Mucosa of stomach (tissue), 1 donor: ENCODE data around the gene FCGBP.
A peak's percentile ranks its signal among the peaks of the same experiment; 100 is the strongest.
"Not testable (repeated sequence)": the region's sequence is repeated elsewhere in the genome, so short reads cannot be mapped to it uniquely, and the experiment has no call there.

ENCODE experiments used
- H3K27me3 ChIP-seq: one replicate; pipeline ENCODE4 v1.7.0; 2013; ENCODE audit warnings: mild to moderate bottlenecking, low read length; ENCODE audit not compliant: control insufficient read depth, insufficient read depth
- H3K36me3 ChIP-seq: one replicate; pipeline ENCODE4 v1.7.0; 2013; ENCODE audit warnings: low read length; ENCODE audit not compliant: control insufficient read depth, insufficient read depth
- H3K4me1 ChIP-seq: one replicate; pipeline ENCODE4 v1.7.0; 2013; ENCODE audit warnings: mild to moderate bottlenecking, low read length; ENCODE audit not compliant: control insufficient read depth, insufficient read depth
- H3K4me3 ChIP-seq: one replicate; pipeline ENCODE4 v1.7.0; 2013; ENCODE audit warnings: low read length
- H3K9ac ChIP-seq: one replicate; pipeline ENCODE4 v1.7.0; 2013; ENCODE audit warnings: mild to moderate bottlenecking, low read length, moderate library complexity
- H3K9me3 ChIP-seq: one replicate; pipeline ENCODE4 v1.7.0; 2013; ENCODE audit warnings: mild to moderate bottlenecking, low read length, moderate library complexity; ENCODE audit not compliant: control insufficient read depth
- donor health status: Pancreatic carcinoma.

FCGBP gene

DNA sequence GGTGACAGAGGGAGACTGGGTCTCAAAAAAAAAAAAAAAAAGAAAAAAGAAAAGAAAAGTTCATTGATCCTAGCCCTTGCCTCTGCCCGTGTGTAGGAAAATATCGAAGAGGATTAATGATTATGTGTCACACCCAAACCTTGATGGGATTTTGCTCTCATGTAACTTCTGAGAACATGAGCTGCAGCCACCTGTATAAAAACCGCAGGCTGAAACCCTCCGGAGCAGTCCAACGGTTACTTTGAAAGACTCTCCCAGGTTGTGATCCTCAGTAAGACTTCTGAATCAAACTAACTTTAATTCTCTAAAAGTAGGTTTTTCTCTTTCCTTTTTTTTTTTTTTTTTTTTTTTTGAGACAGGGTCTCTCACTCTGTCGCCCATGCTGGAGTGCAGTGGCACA lies 32.2 kb upstream of the FCGBP start:
- no peaks in the 10 kb centered on the region for H3K36me3 ChIP-seq
- H3K4me3 ChIP-seq, result no peak overlapping the region
- peaks cover 23% of the 10 kb centered on the region for H3K4me1 ChIP-seq
- no peaks in the 10 kb centered on the region for H3K27me3 ChIP-seq
- no peak overlapping the region for H3K9ac ChIP-seq
- H3K9me3 ChIP-seq, result no peaks in the 10 kb centered on the region

DNA sequence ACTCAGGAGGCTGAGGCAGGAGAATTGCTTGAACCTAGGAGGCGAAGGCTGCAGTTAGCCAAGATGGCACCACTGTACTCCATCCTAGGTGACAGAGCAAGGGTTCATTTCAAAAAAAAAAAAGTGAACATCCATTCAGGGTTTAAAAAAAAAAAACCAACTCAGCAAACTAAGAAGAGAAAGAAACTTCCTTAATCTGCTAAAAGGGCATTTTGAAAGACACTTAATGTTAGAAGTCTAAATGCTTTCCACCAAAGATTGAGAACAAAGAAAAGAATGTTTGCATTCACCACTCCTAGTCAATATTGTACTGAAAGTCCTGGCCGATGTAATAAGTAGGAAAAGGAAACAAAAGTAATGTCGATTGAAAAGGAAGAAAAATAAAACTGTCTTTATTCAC lies 29.5 kb upstream of the FCGBP start:
- Histone ChIP-seq H3K27me3 (no peaks in the 10 kb centered on the region), H3K4me1 (peaks cover 12% of the 10 kb centered on the region), H3K4me3 (no peak overlapping the region), H3K36me3 (no peaks in the 10 kb centered on the region), H3K9ac (no peak overlapping the region), H3K9me3 (no peaks in the 10 kb centered on the region)

DNA sequence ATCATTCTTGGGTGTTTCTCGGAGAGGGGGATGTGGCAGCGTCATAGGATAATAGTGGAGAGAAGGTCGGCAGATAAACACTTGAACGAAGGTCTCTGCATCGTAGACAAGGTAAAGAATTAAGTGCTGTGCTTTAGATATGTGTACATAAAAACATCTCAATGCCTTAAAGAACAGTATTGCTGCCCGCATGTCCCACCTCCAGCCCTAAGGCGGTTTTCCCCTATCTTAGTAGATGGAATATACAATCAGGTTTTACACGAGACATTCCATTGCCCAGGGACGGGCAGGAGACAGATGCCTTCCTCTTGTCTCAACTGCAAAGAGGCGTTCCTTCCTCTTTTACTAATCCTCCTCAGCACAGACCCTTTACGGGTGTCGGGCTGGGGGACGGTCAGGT lies 25.0 kb upstream of the FCGBP start:
- not testable (repeated sequence) for H3K9me3 ChIP-seq, H3K27me3 ChIP-seq, H3K4me3 ChIP-seq, H3K9ac ChIP-seq, H3K36me3 ChIP-seq
- H3K4me1 ChIP-seq, result peaks cover 12% of the 10 kb centered on the region

DNA sequence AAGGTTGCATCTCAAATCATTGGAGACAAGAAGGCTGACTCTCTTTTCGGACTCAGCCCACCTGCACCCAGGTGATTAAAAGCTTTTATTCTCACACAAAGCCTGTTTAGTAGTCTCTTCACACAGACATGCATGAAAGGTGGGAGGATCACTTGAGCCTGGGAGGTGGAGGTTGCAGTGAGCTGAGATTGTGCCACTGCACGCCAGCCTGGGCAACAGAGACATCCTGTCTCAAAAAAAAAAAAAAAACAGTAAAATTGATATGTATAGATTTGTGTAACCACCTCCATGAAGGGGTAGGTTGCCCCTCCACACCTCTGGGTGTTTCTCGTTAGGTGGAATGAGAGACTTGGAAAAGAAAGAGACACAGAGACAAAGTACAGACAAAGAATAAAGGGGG lies 24.5 kb upstream of the FCGBP start:
- not testable (repeated sequence) for H3K4me1 ChIP-seq

DNA sequence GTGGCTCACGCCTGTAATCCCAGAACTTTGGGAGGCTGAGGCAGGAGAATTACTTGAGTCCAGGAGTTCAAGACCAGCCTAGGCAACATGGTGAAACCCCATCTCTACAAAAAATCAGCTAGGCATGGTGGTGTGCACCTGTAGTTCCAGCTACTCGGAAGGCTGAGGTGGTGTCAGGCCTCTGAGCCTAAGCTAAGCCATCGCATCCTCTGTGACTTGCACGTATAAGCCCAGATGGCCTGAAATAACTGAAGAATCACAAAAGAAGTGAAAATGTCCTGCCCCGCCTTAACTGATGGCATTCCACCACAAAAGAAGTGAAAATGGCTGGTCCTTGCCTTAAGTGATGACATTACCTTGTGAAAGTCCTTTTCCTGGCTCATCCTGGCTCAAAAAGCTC lies 23.5 kb upstream of the FCGBP start:
- H3K36me3 ChIP-seq, H3K4me1 ChIP-seq, H3K9ac ChIP-seq, H3K9me3 ChIP-seq, H3K27me3 ChIP-seq, H3K4me3 ChIP-seq: not testable (repeated sequence)

More for the DNA sequence above, 24.5 kb upstream of the FCGBP start:
- not testable (repeated sequence) for H3K4me3 ChIP-seq, H3K9ac ChIP-seq, H3K36me3 ChIP-seq, H3K9me3 ChIP-seq, H3K27me3 ChIP-seq

DNA sequence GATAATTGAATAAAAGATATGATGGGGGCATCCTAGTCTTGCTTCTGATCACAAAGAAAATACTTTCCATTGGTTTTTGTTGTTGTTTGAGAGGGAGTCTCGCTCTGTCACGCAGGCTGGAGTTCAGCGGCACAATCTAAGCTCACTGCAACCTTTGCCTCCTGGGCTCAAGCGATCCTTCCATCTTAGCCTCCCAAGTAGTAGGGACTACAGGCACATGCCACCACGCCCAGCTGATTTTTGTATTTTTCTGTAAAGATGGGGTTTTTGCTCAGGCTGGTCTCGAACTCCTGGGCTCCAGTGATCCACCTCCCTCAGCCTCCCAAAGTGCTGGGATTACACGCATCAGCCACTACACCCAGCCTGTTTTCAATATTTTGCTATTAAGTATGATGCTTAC lies 19.5 kb upstream of the FCGBP start:
- Histone ChIP-seq H3K9ac (no peak overlapping the region), H3K4me3 (no peak overlapping the region), H3K36me3 (no peaks in the 10 kb centered on the region), H3K9me3 (no peaks in the 10 kb centered on the region), H3K27me3 (no peaks in the 10 kb centered on the region), H3K4me1 (peaks cover 13% of the 10 kb centered on the region)

DNA sequence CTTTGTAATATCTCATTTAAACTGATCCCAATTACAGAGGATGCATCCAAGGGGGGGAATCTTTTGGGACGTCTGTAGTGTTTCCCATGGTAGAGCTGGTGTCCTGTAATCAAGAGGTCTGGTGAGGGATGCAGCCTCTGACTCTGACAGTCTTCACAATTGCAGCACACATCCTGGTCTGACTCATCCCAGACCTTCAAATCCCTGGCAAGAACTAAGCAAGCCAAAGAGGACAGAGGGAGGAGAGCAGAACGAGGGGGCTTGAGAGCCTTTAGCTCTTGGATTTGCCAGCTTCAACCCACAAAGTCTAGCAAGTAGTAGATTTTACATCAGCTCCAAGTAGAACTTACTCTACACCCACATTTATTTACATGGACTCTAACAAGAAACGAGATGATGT lies 17.3 kb upstream of the FCGBP start:
- no peak overlapping the region for H3K4me3 ChIP-seq
- no peaks in the 10 kb centered on the region for H3K27me3 ChIP-seq
- peaks cover 17% of the 10 kb centered on the region for H3K4me1 ChIP-seq
- H3K9me3 ChIP-seq, result no peaks in the 10 kb centered on the region
- H3K36me3 ChIP-seq, result no peaks in the 10 kb centered on the region
- no peak overlapping the region for H3K9ac ChIP-seq

DNA sequence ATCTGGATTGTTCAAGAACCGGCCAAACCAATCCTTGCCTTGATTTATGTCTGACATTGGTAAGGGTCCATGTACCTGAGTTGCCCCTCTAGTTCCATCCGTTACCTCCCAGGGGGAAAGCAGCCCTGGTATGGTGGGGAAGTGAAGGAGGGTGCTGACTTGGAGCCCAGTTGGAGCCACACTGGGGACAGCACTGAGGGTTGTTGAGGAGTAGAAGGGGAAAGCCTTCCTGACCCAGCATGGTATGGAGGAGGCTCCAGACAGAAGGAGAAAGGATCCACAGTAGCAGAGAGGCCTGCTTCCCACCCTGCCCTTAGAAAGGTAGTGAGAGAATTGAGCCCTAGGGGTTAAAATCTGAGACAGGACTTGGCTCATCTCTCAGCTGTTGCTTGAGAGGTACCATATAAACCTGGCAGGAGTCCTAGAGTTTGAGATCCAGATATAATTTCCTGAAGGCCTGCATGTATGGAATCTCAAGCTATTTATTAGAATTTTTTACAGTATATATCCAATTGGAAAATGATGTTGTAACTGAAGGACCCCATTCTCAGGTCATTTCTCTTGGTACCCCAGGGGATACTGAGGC lies 16.7 kb upstream of the FCGBP start:
- H3K36me3 ChIP-seq, result no peaks in the 10 kb centered on the region
- no peak overlapping the region for H3K9ac ChIP-seq
- no peaks in the 10 kb centered on the region for H3K27me3 ChIP-seq
- H3K4me3 ChIP-seq, result no peak overlapping the region
- peaks cover 22% of the 10 kb centered on the region for H3K4me1 ChIP-seq
- H3K9me3 ChIP-seq, result no peaks in the 10 kb centered on the region

DNA sequence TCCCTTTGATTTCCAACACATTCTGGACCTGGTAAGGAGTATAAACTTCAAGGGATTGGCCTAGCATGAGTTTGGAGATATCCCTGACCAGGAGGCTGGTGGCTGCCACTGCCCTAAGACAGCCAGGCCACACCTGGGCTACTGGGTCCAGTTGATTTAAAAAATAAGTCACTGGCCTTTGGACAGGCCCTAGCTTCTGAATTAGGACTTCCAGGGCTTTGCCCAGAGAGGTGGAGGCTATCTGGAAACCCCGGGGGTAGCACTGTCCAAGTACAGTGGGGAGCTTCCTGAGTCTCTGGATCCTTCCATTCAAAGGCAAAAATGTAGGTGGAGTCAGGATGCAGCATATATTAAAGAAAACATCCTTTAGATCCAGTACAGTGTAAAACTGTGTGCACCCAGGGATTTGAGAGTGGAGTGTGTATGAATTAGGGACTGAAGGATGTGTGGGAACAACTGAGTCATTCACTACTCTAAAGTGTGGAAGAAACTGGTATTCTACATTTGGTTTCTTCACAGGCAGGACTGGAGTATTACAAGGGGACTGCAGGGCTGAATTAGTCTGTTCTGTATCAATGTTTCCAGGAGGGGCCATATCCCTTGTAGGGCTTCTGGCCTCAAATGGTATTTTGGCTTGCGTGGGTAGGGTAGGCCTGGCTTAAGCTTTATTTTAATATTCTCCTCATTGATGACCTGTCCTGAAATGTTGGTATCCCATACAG lies 14.8 kb upstream of the FCGBP start:
- Histone ChIP-seq H3K4me1 (peaks cover 41% of the 10 kb centered on the region), H3K4me3 (no peak overlapping the region), H3K36me3 (no peaks in the 10 kb centered on the region), H3K9me3 (no peaks in the 10 kb centered on the region), H3K27me3 (no peaks in the 10 kb centered on the region), H3K9ac (no peak overlapping the region)

DNA sequence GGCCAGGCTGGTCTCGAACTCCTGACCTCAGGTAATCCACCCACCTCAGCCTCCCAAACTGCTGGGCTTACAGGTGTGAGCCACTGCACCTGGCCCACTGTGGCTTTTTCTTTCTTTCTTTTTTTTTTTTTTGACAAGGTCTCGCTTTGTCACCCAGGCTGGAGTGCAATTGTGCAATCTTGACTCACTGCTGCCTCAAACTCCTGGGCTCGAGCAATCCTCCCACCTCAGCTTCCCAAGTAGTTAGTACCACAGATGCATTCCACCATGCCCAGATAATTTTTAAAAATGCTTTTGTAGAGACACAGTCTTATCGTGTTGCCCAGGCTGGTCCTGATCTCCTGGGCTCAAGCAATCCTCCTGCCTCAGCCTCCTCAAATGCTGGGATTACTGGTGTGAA lies 12.1 kb upstream of the FCGBP start:
- Histone ChIP-seq H3K36me3 (no peaks in the 10 kb centered on the region), H3K4me3 (no peak overlapping the region), H3K9me3 (no peaks in the 10 kb centered on the region), H3K27me3 (no peaks in the 10 kb centered on the region), H3K4me1 (peaks cover 50% of the 10 kb centered on the region), H3K9ac (no peak overlapping the region)

DNA sequence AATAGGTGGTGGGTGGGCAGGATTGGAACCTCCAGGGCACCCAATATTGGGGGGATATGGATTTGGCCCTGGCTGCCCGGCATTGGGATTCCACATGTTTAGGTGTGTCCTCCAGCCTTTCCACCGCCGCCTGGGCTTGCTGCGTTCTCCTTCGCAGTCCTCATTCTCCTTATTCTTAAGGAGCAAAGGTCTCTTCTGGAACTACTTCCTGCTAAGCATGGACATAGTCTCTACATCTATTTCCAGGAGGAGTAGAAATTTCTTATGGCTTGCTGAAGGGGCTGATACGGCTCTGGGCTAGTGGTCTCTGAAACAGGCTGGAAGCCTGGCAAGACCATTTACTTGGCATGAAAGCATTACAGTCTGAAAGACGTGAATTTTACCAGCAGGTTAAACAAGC lies 9.2 kb upstream of the FCGBP start:
- Histone ChIP-seq H3K4me1 (peaks cover 57% of the 10 kb centered on the region), H3K27me3 (no peaks in the 10 kb centered on the region)

DNA sequence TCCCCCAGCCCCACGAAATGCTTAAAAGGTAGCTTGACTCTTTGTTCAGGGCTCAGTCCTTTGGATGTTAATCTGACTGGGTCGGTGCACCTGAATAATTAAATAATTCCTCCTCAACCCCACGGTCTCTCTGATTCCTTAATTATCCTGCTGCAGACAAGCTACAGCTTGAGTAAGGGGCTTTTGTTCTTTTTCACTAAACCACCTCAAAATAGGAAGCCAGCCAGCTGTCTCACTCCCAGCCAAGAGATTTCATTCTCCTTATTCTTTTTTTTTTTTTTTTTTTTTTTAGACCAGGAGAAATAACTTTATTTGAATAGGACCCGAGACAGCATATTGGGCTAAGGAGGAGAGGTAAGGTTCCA lies 7.9 kb upstream of the FCGBP start:
- H3K4me1 ChIP-seq, result peaks cover 67% of the 10 kb centered on the region
- no peaks in the 10 kb centered on the region for H3K27me3 ChIP-seq
- peak overlapping the region; percentile 12 for H3K4me3 ChIP-seq
- no peaks in the 10 kb centered on the region for H3K9me3 ChIP-seq
- H3K9ac ChIP-seq, result peak overlapping the region; percentile 2
- no peaks in the 10 kb centered on the region for H3K36me3 ChIP-seq

More for the DNA sequence above, 9.2 kb upstream of the FCGBP start:
- Histone ChIP-seq H3K9me3 (no peaks in the 10 kb centered on the region), H3K36me3 (no peaks in the 10 kb centered on the region), H3K4me3 (no peak overlapping the region), H3K9ac (peak overlapping the region; percentile 51)
